PFSK-1 (cell line): ENCODE data around the gene CNIH3.

Experiments
- FOXP2 ChIP-seq: optimal IDR thresholded peaks from 2 replicates; pipeline ENCODE3; 2011; ENCODE audit warnings: borderline replicate concordance, control low read depth, inconsistent platforms; ENCODE audit not compliant: insufficient read depth; ENCODE audit errors: extremely low read length, extremely low read depth
- POLR2AphosphoS5 ChIP-seq: IDR thresholded peaks from 2 replicates; pipeline ENCODE4 v1.6.1; 2012; ENCODE audit warnings: low read depth, mild to moderate bottlenecking, control low read depth, low read length, moderate library complexity
- REST ChIP-seq, 2 experiments: IDR thresholded peaks; 2 replicates each; pipeline versions ENCODE4 v1.6.1 to v1.8.0; 2011 to 2012; ENCODE audit warnings: low read depth in 2 of 2, low read length in 2 of 2, control low read depth in 1 of 2, inconsistent platforms in 1 of 2, mild to moderate bottlenecking in 1 of 2, moderate library complexity in 1 of 2; ENCODE audit not compliant: insufficient read depth in 1 of 2
- SIN3A ChIP-seq: IDR thresholded peaks from 2 replicates; pipeline ENCODE4 v1.6.1; 2012; ENCODE audit warnings: mild to moderate bottlenecking, low read length, moderate library complexity, borderline replicate concordance; ENCODE audit not compliant: insufficient read depth

- TF ChIP-seq POLR2AphosphoS5 (no peak), FOXP2 (no peak), REST (IDR thresholded peaks at IDR 0.05; ENCODE audit: insufficient read depth in 1 of 2, low read depth in 2 of 2, low read length in 2 of 2) (no peak), SIN3A (no peak)
Measured at GRCh38 chr1:224594851-224595250, 21.3 kb upstream of the CNIH3 start.
